Endothelial cell of umbilical vein (primary cell): ENCODE measurements around the gene SGCB. TPM values are rescaled to one million over a fixed set of nuclear protein-coding genes. Genes with fewer than 3 reads are reported as not detected.

ENCODE experiments used
- BruUV-seq: library from RNA; stranded (reverse); fragments of 400-500 nt; replicated peaks from 2 replicates; lab custom pipeline; 2021; lab: Mats Ljungman, UMichigan
- CTCF ChIA-PET: fragments of 300-600, 350-600 bp; sonication (Branson Sonifier 250); formaldehyde crosslinking; loops from one replicate; lab custom pipeline; 2021; ENCODE audit warnings: antibody characterized with exemption, inconsistent platforms; lab: Charles Lee
- POLR2A ChIA-PET: fragments of 300-600, 350-600 bp; sonication (Branson Sonifier 250); formaldehyde crosslinking; loops from one replicate; lab custom pipeline; 2021; ENCODE audit warnings: antibody characterized with exemption, inconsistent platforms; lab: Charles Lee
- DNase-seq: peaks from one replicate; pipeline ENCODE4 v3.0.0-alpha.2; 2011; ENCODE audit warnings: low read depth, low spot score
- FAIRE-seq: peaks from 2 replicates; lab custom pipeline; 2011; peaks lifted over from hg19 to GRCh38; lab: Jason Lieb, UNC
- H2AFZ ChIP-seq: 2 replicates; pipeline ENCODE4 v1.6.0; 2012; ENCODE audit warnings: low read depth, low read length, control low read depth, inconsistent platforms
- H3K27ac ChIP-seq: 2 replicates; pipeline ENCODE4 v1.5.1; 2011; ENCODE audit warnings: low read depth, mild to moderate bottlenecking, control low read depth, low read length, moderate library complexity; ENCODE audit not compliant: insufficient read depth
- H3K27me3 ChIP-seq, 2 experiments: 2 replicates each; pipeline versions ENCODE4 v1.6.0 to v1.6.1; 2011; ENCODE audit warnings: low read length in 2 of 2, mixed read lengths in 1 of 2; ENCODE audit not compliant: control insufficient read depth in 2 of 2, insufficient read depth in 2 of 2
- H3K36me3 ChIP-seq, 2 experiments: 2 replicates in 1 of 2; 3 replicates in 1 of 2; pipeline ENCODE4 v1.5.1; 2011; ENCODE audit warnings: low read length in 2 of 2, mild to moderate bottlenecking in 1 of 2, moderate library complexity in 1 of 2; ENCODE audit not compliant: control insufficient read depth in 2 of 2, insufficient read depth in 2 of 2; ENCODE audit errors: extremely low read depth in 1 of 2
- H3K4me1 ChIP-seq: 3 replicates; pipeline ENCODE4 v1.5.1; 2011; ENCODE audit warnings: mild to moderate bottlenecking, low read length; ENCODE audit not compliant: control insufficient read depth, insufficient read depth; ENCODE audit errors: extremely low read depth
- H3K4me2 ChIP-seq: 2 replicates; pipeline ENCODE4 v1.6.1; 2011; ENCODE audit warnings: low read length, control low read depth, mixed read lengths; ENCODE audit not compliant: insufficient read depth
- H3K4me3 ChIP-seq, 3 experiments: fragments of 200-600 bp in 1 of 3; sonication (generic), shearing (Covaris generic) in 1 of 3; replicated peaks in 1 of 3; 2 replicates each; pipeline ENCODE4 v1.5.1; 2011 to 2016; ENCODE audit warnings: control low read depth in 3 of 3, low read length in 3 of 3, mild to moderate bottlenecking in 2 of 3, inconsistent platforms in 1 of 3, low read depth in 1 of 3, moderate library complexity in 1 of 3; ENCODE audit not compliant: insufficient read depth in 1 of 3
- H3K79me2 ChIP-seq: 2 replicates; pipeline ENCODE4 v1.6.0; 2012; ENCODE audit warnings: low read length, inconsistent platforms; ENCODE audit not compliant: control insufficient read depth, insufficient read depth
- H3K9ac ChIP-seq: replicated peaks from 2 replicates; pipeline ENCODE3; 2011; ENCODE audit warnings: low read length, control low read depth; ENCODE audit not compliant: insufficient read depth; ENCODE audit errors: extremely low read depth
- H3K9me1 ChIP-seq: replicated peaks from 3 replicates; pipeline ENCODE4 v1.6.0; 2011; ENCODE audit warnings: mild to moderate bottlenecking, low read length; ENCODE audit not compliant: control insufficient read depth, insufficient read depth; ENCODE audit errors: extremely low read depth
- H3K9me3 ChIP-seq: replicated peaks from 2 replicates; pipeline ENCODE4 v1.5.1; 2012; ENCODE audit warnings: low read length, inconsistent platforms; ENCODE audit not compliant: control insufficient read depth, insufficient read depth
- H4K20me1 ChIP-seq: replicated peaks from 2 replicates; pipeline ENCODE3; 2011; ENCODE audit warnings: mild to moderate bottlenecking, low read length; ENCODE audit not compliant: control insufficient read depth, insufficient read depth; ENCODE audit errors: extremely low read depth
- EZH2 ChIP-seq: IDR thresholded peaks from 2 replicates; pipeline ENCODE4 v1.6.1; 2012; ENCODE audit warnings: borderline replicate concordance, low read depth, mild to moderate bottlenecking, moderate library complexity, low read length, inconsistent platforms; ENCODE audit not compliant: severe bottlenecking
- FOS ChIP-seq: IDR thresholded peaks from 2 replicates; pipeline ENCODE4 v1.6.1; 2011; ENCODE audit warnings: mild to moderate bottlenecking, low read length, moderate library complexity, borderline replicate concordance; ENCODE audit not compliant: insufficient read depth
- GATA2 ChIP-seq: IDR thresholded peaks from 2 replicates; pipeline ENCODE4 v1.7.0; 2011; ENCODE audit warnings: low read depth, mild to moderate bottlenecking, moderate library complexity, mixed read lengths, low read length; ENCODE audit not compliant: insufficient read length, insufficient read depth
- JUN ChIP-seq: IDR thresholded peaks from 2 replicates; pipeline ENCODE4 v1.6.1; 2011; ENCODE audit warnings: borderline replicate concordance, low read depth; ENCODE audit not compliant: insufficient read length, insufficient read depth
- MYC ChIP-seq: IDR thresholded peaks from one replicate; pipeline ENCODE4 v1.6.1; 2011; ENCODE audit warnings: mild to moderate bottlenecking, low read depth, low read length
- POLR2A ChIP-seq: IDR thresholded peaks from 2 replicates; pipeline ENCODE4 v1.6.1; 2012; ENCODE audit warnings: low read depth, mild to moderate bottlenecking, control low read depth, low read length
- POLR2AphosphoS5 ChIP-seq: IDR thresholded peaks from 2 replicates; pipeline ENCODE4 v1.6.1; 2012; ENCODE audit warnings: low read depth, mild to moderate bottlenecking, control low read depth, low read length, moderate library complexity; ENCODE audit not compliant: insufficient read depth
- dilution Hi-C: fragments of 300-500 bp; cut with MboI; formaldehyde crosslinking; loops from one replicate; pipeline ENCODE4 v1.15.0; 2019; ENCODE audit warnings: low sequenced_read_pairs; ENCODE audit not compliant: extremely low pct_ligation_motif_present
- intact Hi-C: fragments of 100-400 bp; cut with micrococcal nuclease; formaldehyde crosslinking; loops from one replicate; pipeline ENCODE4 v1.10.0; 2022
- polyA plus RNA-seq, 4 experiments: library from polyadenylated mRNA; depleted of rRNA in 3 of 4; stranded (reverse) in 3 of 4; unstranded in 1 of 4; fragments of >200 nt; gene quantifications; 2 replicates each; pipeline versions ENCODE4 v1.2.1 to v1.2.3, GENCODE V29; 2011 to 2012; ENCODE audit warnings: missing spikeins in 1 of 4
- total RNA-seq: library from RNA; stranded (reverse); gene quantifications from 2 replicates; pipeline ENCODE4 v1.2.3, GENCODE V29; 2021
- TF ChIP-seq, protein P1 (sequence below): IDR thresholded peaks from 2 replicates; pipeline ENCODE4 v1.6.1; 2011; ENCODE audit not compliant: insufficient read depth, insufficient read length
- TF ChIP-seq, protein P2 (sequence below), 2 donors: IDR thresholded peaks; 1 replicate in 1 of 2; 2 replicates in 1 of 2; pipeline ENCODE4 v1.5.1; 2011; ENCODE audit warnings: low read length in 2 of 2, mild to moderate bottlenecking in 2 of 2, moderate library complexity in 2 of 2, control low read depth in 1 of 2, inconsistent platforms in 1 of 2, low read depth in 1 of 2; ENCODE audit not compliant: insufficient read depth in 1 of 2; ENCODE audit errors: extremely low read depth in 1 of 2

Gene SGCB
- total and polyA plus RNA-seq, 2 donors (not counting 3 experiments of a cell fraction or from before 2014, with no cell fraction given) = 13.7 to 54.0 TPM

DNA sequence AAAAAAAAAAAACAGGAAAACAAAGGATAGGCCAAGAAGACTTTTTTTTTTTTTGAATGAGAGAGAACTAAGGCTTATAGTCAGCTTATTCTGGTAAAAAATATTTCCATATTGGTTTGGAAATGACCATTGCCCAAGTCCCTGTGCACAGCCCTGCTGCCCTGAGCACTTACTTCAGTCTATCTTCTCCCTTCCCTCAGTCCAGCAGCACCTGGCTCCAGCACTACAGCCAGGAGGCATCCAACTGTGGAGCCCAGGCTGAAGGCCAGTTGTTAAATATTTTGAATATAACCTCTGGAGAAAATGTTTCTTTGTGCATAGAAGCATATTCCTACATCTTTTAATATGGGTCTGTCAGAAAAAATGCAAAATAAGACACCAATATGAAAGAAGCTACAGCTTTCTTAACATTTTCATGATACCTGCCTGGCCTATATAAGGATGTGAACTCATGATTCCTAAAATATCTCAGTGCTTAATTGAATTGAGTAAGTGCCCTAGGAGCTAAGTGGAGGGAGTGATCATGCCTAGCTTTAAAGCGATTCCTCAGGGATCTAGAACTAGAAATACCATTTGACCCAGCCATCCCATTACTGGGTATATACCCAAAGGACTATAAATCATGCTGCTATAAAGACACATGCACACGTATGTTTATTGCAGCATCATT lies 32.4 kb downstream of the SGCB start:
- no peak for FAIRE-seq
- POLR2A ChIA-PET = no interaction called here

More for the DNA sequence above, 32.4 kb downstream of the SGCB start:
- Histone ChIP-seq H3K9me1 (no peaks in the 10 kb centered on the region), H3K27me3 (no peaks in the 10 kb centered on the region), H4K20me1 (no peaks in the 10 kb centered on the region), H3K4me2 (no peak overlapping the region), H3K36me3 (no peaks in the 10 kb centered on the region), H3K4me1 (no peaks in the 10 kb centered on the region), H3K79me2 (no peaks in the 10 kb centered on the region), H3K27ac (no peak overlapping the region), H2AFZ (no peak overlapping the region), H3K4me3 (no peak overlapping the region), H3K9me3 (no peaks in the 10 kb centered on the region), H3K9ac (no peak overlapping the region)
- TF ChIP-seq GATA2 (no peak), MYC (no peak), JUN (no peak), FOS (no peak), EZH2 (no peak), POLR2AphosphoS5 (no peak), POLR2A (no peak)
- TF ChIP-seq, protein P1, sequence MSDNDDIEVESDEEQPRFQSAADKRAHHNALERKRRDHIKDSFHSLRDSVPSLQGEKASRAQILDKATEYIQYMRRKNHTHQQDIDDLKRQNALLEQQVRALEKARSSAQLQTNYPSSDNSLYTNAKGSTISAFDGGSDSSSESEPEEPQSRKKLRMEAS = no peak
- TF ChIP-seq, protein P2, sequence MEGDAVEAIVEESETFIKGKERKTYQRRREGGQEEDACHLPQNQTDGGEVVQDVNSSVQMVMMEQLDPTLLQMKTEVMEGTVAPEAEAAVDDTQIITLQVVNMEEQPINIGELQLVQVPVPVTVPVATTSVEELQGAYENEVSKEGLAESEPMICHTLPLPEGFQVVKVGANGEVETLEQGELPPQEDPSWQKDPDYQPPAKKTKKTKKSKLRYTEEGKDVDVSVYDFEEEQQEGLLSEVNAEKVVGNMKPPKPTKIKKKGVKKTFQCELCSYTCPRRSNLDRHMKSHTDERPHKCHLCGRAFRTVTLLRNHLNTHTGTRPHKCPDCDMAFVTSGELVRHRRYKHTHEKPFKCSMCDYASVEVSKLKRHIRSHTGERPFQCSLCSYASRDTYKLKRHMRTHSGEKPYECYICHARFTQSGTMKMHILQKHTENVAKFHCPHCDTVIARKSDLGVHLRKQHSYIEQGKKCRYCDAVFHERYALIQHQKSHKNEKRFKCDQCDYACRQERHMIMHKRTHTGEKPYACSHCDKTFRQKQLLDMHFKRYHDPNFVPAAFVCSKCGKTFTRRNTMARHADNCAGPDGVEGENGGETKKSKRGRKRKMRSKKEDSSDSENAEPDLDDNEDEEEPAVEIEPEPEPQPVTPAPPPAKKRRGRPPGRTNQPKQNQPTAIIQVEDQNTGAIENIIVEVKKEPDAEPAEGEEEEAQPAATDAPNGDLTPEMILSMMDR (IDR thresholded peaks at IDR 0.05; ENCODE audit: extremely low read depth in 1 of 2, insufficient read depth in 1 of 2, low read depth in 1 of 2, low read length in 2 of 2) = no peak
- CTCF ChIA-PET = no interaction called here
- dilution Hi-C loops = no loop called here
- intact Hi-C loops = no loop called here
- no TSS peak for BruUV-seq
- DNase-seq = no peak
